DOHH2 (cell line): Measurements from ENCODE around the gene STK32B.

Source experiments
- H3F3A ChIP-seq: fragments of 200-600 bp; sonication (generic), shearing (Covaris generic); 2 replicates; pipeline ENCODE4 v1.6.0; 2016; ENCODE audit warnings: antibody characterized with exemption, mild to moderate bottlenecking; ENCODE audit not compliant: control insufficient read depth, insufficient read depth
- H3K27ac ChIP-seq: fragments of 200-600 bp; sonication (generic); 2 replicates; pipeline ENCODE4 v1.5.1; 2014; ENCODE audit warnings: low read depth, mild to moderate bottlenecking, low read length, moderate library complexity
- H3K27me3 ChIP-seq: fragments of 200-600 bp; sonication (generic); 2 replicates; pipeline ENCODE4 v1.6.1; 2014; ENCODE audit warnings: mild to moderate bottlenecking, low read length, mixed read lengths; ENCODE audit not compliant: control insufficient read depth
- H3K36me3 ChIP-seq: fragments of 200-600 bp; sonication (generic); 2 replicates; pipeline ENCODE4 v1.6.1; 2014; ENCODE audit warnings: mild to moderate bottlenecking, low read length, moderate library complexity, mixed read lengths; ENCODE audit not compliant: control insufficient read depth
- H3K4me1 ChIP-seq: fragments of 200-600 bp; sonication (generic); 2 replicates; pipeline ENCODE4 v1.6.1; 2014; ENCODE audit warnings: mild to moderate bottlenecking, low read length, mixed read lengths; ENCODE audit not compliant: control insufficient read depth
- H3K4me2 ChIP-seq: fragments of 200-600 bp; sonication (generic); 2 replicates; pipeline ENCODE4 v1.6.0; 2014; ENCODE audit warnings: mild to moderate bottlenecking, low read length, moderate library complexity
- H3K4me3 ChIP-seq: fragments of 200-600 bp; sonication (generic); 2 replicates; pipeline ENCODE4 v1.5.1; 2014; ENCODE audit warnings: mild to moderate bottlenecking, low read length, mixed read lengths
- H3K79me2 ChIP-seq: fragments of 200-600 bp; sonication (generic); 2 replicates; pipeline ENCODE4 v1.6.1; 2014; ENCODE audit warnings: mild to moderate bottlenecking, low read length, mixed read lengths; ENCODE audit not compliant: control insufficient read depth
- H3K9me2 ChIP-seq: fragments of 200-600 bp; sonication (generic); replicated peaks from 2 replicates; pipeline ENCODE4 v1.6.1; 2014; ENCODE audit warnings: mild to moderate bottlenecking, low read length, mixed read lengths; ENCODE audit not compliant: control insufficient read depth
- H3K9me3 ChIP-seq: fragments of 200-600 bp; sonication (generic); 2 replicates; pipeline ENCODE4 v1.6.1; 2014; ENCODE audit warnings: antibody characterized with exemption, low read length, mixed read lengths; ENCODE audit not compliant: control insufficient read depth, insufficient read depth
- H4K20me1 ChIP-seq: fragments of 200-600 bp; sonication (generic); 2 replicates; pipeline ENCODE4 v1.6.0; 2014; ENCODE audit warnings: low read depth, mild to moderate bottlenecking, antibody characterized with exemption, low read length, moderate library complexity; ENCODE audit not compliant: control insufficient read depth, insufficient read depth
- CTCF ChIP-seq: fragments of 200-600 bp; sonication (generic); IDR thresholded peaks from one replicate; pipeline ENCODE4 v1.5.1; 2014; ENCODE audit warnings: antibody characterized with exemption, mild to moderate bottlenecking, low read depth, low read length; ENCODE audit not compliant: poor library complexity, severe bottlenecking
- EZH2phosphoT487 ChIP-seq: fragments of 200-600 bp; sonication (generic); IDR thresholded peaks from 2 replicates; pipeline ENCODE4 v1.6.1; 2017; ENCODE audit warnings: borderline replicate concordance, mild to moderate bottlenecking, antibody characterized with exemption, low read length, moderate library complexity, mixed read lengths

Gene STK32B

GRCh38 chr4:5478169-5478568, 426.9 kb downstream of the STK32B start:
- Histone ChIP-seq H3K27ac (no peak overlapping the region), H3K27me3 (no peaks in the 10 kb centered on the region), H3F3A (no peaks in the 10 kb centered on the region), H3K79me2 (no peaks in the 10 kb centered on the region), H3K9me2 (no peaks in the 10 kb centered on the region), H3K4me2 (no peak overlapping the region), H3K9me3 (no peaks in the 10 kb centered on the region), H3K4me3 (no peak overlapping the region), H4K20me1 (no peaks in the 10 kb centered on the region), H3K4me1 (no peaks in the 10 kb centered on the region), H3K36me3 (no peaks in the 10 kb centered on the region)
- TF ChIP-seq EZH2phosphoT487 (no peak), CTCF (no peak)

DNA sequence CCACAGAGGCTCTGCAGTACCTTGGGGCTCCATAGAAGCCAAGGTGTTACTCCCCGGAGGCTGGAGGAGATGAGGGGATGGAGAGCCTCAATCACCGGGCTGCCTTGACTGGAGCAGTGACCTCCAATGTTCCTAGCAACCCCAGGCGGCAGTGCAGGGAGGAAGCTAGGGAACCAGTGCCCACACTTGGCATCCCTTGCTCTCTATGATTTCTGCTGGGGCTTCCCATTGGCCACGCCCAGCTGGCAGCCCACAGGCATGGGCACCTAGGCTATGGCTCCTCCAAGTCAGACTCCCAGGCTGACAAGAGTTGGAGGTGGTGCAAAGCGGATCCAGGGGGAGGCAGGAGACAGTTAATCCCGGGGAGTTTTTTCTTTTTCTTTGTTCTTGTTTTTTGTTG, 427.4 kb downstream of the STK32B start:
- no peaks in the 10 kb centered on the region for H3K9me3 ChIP-seq
- H3K79me2 ChIP-seq, result no peaks in the 10 kb centered on the region
- H3K27ac ChIP-seq, result no peak overlapping the region
- H3K4me1 ChIP-seq, result no peaks in the 10 kb centered on the region
- H4K20me1 ChIP-seq, result no peaks in the 10 kb centered on the region
- H3K4me3 ChIP-seq, result no peak overlapping the region
- no peaks in the 10 kb centered on the region for H3K27me3 ChIP-seq
- H3K36me3 ChIP-seq, result no peaks in the 10 kb centered on the region
- no peaks in the 10 kb centered on the region for H3K9me2 ChIP-seq
- no peaks in the 10 kb centered on the region for H3F3A ChIP-seq
- no peak overlapping the region for H3K4me2 ChIP-seq
- TF ChIP-seq CTCF, result no peak
- no peak for TF ChIP-seq EZH2phosphoT487

DNA sequence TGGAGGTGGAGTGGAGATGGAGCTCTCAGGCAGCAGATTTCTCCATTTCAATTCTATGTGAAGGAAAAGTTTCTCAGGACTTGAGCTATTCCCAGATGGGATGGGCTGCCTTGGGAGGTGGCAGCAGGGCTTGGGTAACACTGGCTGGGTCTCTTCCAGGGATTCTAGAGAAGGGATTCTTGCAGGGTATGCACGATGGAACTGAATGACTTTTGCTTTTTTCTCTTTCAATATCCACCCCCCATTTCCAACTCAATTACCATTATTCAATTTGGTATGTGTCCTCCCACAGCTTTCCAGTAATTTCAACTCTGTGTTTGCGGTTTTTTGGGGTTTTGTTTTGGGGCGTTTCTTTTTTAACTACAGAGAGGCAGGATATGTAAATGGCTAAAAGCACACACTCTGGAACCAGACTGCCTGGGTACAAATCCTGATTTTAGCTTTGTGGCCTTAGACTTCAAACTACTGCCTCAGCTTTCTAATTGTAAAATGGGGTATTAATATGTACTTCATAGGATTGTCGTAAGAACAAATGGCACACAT, 428.3 kb downstream of the STK32B start:
- H3K4me1 ChIP-seq, result no peaks in the 10 kb centered on the region
- H3F3A ChIP-seq, result no peaks in the 10 kb centered on the region
- no peaks in the 10 kb centered on the region for H3K79me2 ChIP-seq
- no peaks in the 10 kb centered on the region for H3K36me3 ChIP-seq
- no peak for TF ChIP-seq EZH2phosphoT487
- no peak for TF ChIP-seq CTCF
- no peak overlapping the region for H3K4me3 ChIP-seq
- H3K9me2 ChIP-seq, result no peaks in the 10 kb centered on the region
- H3K4me2 ChIP-seq, result no peak overlapping the region
- no peaks in the 10 kb centered on the region for H3K27me3 ChIP-seq
- no peak overlapping the region for H3K27ac ChIP-seq
- no peaks in the 10 kb centered on the region for H3K9me3 ChIP-seq
- no peaks in the 10 kb centered on the region for H4K20me1 ChIP-seq
